Lower lobe of right lung (tissue), 2 donors: Measurements from ENCODE around the gene PRKN. TPM values are rescaled to one million over a fixed set of nuclear protein-coding genes. Genes with fewer than 3 reads are reported as not detected.

Experiments
- ATAC-seq, 2 donors: fragments of 200-7000 bp; cut with Tn5 transposase; one replicate each; pipeline ENCODE4 v1.9.1; 2020 to 2022; ENCODE audit warnings: mild to moderate bottlenecking in 2 of 2, moderate library complexity in 2 of 2
- DNase-seq: peaks from one replicate; pipeline ENCODE4 v3.0.0-alpha.2; 2020
- H3K27ac ChIP-seq: fragments of 200-600 bp; one replicate; pipeline ENCODE4 v1.8.0; 2022
- H3K27me3 ChIP-seq: fragments of 200-600 bp; one replicate; pipeline ENCODE4 v1.8.0; 2022; ENCODE audit warnings: low read depth
- H3K36me3 ChIP-seq: fragments of 200-600 bp; one replicate; pipeline ENCODE4 v1.8.0; 2022; ENCODE audit warnings: mild to moderate bottlenecking
- H3K4me1 ChIP-seq: fragments of 200-600 bp; one replicate; pipeline ENCODE4 v1.8.0; 2022
- H3K4me3 ChIP-seq: fragments of 200-600 bp; one replicate; pipeline ENCODE4 v1.8.0; 2022; ENCODE audit warnings: mild to moderate bottlenecking
- H3K9me3 ChIP-seq: fragments of 200-600 bp; one replicate; pipeline ENCODE4 v1.8.0; 2022
- CTCF ChIP-seq: fragments of 200-600 bp; IDR thresholded peaks from one replicate; pipeline ENCODE4 v1.8.0; 2022; ENCODE audit warnings: antibody characterized with exemption, mild to moderate bottlenecking
- intact Hi-C: fragments of 100-400 bp; cut with DNase I; formaldehyde crosslinking; loops from one replicate; pipeline ENCODE4 v1.11.0; 2022
- total RNA-seq: library from RNA; stranded (reverse); fragmentation: NEBNext Ultra II Directional; extraction: Animal tissue kit (Norgen Biotek cat#: 25700); gene quantifications from one replicate; pipeline ENCODE4 v1.2.1, GENCODE V29; 2021
- donor health status: DM: no; HTN: yes; CAD: no; lungs with severe emphysema.

Gene PRKN
- total RNA-seq, 1 donor from 2014 or later, result 6.1 TPM

DNA sequence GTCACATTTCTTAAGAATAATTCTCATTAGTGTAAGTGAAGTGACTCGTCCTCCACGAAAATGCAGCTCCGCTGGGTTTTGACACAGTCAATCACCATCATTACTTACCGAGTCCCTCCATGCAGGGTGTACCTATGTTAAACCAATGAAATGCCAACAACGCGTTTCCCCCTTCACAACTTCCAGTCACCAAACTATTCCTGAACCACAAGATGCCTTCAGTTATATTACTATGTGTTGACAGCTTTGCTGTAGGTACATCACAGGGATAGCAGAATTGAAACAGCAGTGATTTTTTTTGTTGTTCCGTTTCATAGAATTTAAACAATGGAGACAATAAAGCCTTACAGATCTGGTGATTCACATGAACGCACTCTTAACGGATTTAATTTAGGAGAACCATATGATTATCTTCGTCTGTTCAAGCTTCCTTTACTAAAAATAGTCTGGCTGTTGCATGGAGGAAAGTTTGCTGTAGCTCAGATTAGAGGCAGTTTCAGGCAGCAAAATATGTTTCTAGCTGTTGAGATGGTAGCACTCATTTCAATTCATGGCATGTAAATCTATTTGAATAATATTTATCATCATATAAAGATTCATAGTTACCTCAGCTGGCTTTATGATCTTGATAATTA, 652.8 kb downstream of the PRKN start:
- intact Hi-C loops, result no loop called here
- ATAC-seq, result no peak
- Histone ChIP-seq H3K36me3 (no peaks in the 10 kb centered on the region), H3K27ac (no peak overlapping the region), H3K4me3 (no peak overlapping the region), H3K9me3 (no peaks in the 10 kb centered on the region), H3K27me3 (no peaks in the 10 kb centered on the region), H3K4me1 (no peaks in the 10 kb centered on the region)
- TF ChIP-seq CTCF, result no peak
- no peak for DNase-seq

DNA sequence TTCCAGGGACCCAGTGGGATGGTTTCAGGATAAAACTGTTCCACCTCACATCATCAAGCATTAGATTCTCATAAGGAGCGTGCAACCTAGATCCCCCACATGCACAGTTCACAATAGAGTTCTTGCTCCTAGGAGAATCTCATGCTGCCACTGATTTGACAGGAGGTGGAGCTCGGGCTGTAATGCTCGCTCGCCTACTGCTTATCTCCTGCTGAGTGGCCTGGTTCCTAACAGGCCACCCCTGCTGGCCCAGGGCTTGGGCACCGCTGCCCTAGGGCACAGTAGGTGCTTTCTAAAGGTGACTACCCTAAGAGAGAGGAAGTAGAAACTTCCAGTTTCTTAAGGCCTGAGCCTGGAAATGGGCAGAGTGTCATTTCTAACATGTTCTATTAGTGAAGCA, 656.9 kb downstream of the PRKN start:
- intact Hi-C loops, result no loop called here
- ATAC-seq (no peak), DNase-seq (no peak)
- Histone ChIP-seq H3K4me1 (no peaks in the 10 kb centered on the region), H3K9me3 (peaks cover 4% of the 10 kb centered on the region), H3K36me3 (no peaks in the 10 kb centered on the region), H3K4me3 (no peak overlapping the region), H3K27ac (no peak overlapping the region), H3K27me3 (no peaks in the 10 kb centered on the region)
- TF ChIP-seq CTCF, result no peak

DNA sequence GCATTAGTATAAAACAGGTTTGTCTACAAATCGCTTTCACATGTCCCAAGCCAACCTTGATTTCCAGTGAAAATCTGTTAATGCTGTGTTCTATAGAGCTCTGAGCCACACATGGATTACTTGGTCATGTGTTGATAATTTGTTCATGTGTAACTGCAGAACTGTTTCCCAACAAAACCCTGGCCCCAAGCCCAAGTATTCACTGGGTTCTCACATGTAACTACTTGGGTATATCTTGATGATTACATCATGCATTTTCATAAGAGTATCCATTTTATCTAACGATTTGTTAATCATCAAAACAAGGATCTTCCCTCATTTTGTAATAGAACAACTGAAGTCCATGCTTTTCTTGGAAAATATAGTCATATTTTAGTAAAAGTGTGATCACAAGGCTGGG, 657.6 kb downstream of the PRKN start:
- TF ChIP-seq CTCF, result no peak
- H3K9me3 ChIP-seq, result peaks cover 4% of the 10 kb centered on the region
- ATAC-seq (no peak), DNase-seq (no peak)
- H3K27me3 ChIP-seq, result no peaks in the 10 kb centered on the region
- intact Hi-C loops, result no loop called here
- H3K4me3 ChIP-seq, result no peak overlapping the region
- H3K36me3 ChIP-seq, result no peaks in the 10 kb centered on the region
- H3K4me1 ChIP-seq, result no peaks in the 10 kb centered on the region
- no peak overlapping the region for H3K27ac ChIP-seq

DNA sequence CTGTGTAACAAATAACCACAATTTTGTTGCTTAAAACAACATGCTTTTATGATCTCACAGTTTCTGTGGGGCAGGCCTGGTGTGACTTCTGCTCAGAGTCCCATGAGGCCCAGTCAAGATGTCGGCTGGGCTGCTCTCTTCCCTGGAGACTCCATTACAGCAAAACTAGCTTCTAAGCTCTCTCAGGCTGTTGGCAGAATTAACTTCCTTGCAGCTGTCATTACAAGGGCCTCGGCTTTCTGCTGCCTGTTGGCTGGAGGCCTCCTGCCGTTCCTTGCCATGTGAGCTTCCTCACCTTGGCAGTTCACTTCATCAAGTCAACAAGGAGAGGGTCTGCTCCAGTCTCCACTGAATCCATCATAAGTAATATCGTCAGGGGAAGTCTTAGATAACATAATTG, 659.2 kb downstream of the PRKN start:
- Histone ChIP-seq H3K4me1 (no peaks in the 10 kb centered on the region), H3K9me3 (peaks cover 4% of the 10 kb centered on the region), H3K27ac (no peak overlapping the region), H3K36me3 (no peaks in the 10 kb centered on the region), H3K27me3 (no peaks in the 10 kb centered on the region), H3K4me3 (no peak overlapping the region)
- no peak for DNase-seq
- ATAC-seq, result no peak
- intact Hi-C loops, result no loop called here
- TF ChIP-seq CTCF, result no peak

- H3K9me3 ChIP-seq, result peaks cover 4% of the 10 kb centered on the region
- ATAC-seq, result no peak
Measured at GRCh38 chr6:162063666-162064065, 663.9 kb downstream of the PRKN start.

More at GRCh38 chr6:162063666-162064065, 663.9 kb downstream of the PRKN start:
- Histone ChIP-seq H3K27me3 (no peaks in the 10 kb centered on the region), H3K36me3 (no peaks in the 10 kb centered on the region), H3K4me3 (no peak overlapping the region), H3K4me1 (no peaks in the 10 kb centered on the region), H3K27ac (no peak overlapping the region)
- DNase-seq, result no peak
- TF ChIP-seq CTCF, result no peak
- intact Hi-C loops, result no loop called here
